Lung (tissue), 12 donors: ENCODE results near the gene LRSAM1. TPM values are rescaled to one million over a fixed set of nuclear protein-coding genes. Genes with fewer than 3 reads are reported as not detected.

Source experiments
- ATAC-seq: fragments of 200-7000 bp; cut with Tn5 transposase; one replicate; pipeline ENCODE4 v1.9.1; 2020; ENCODE audit warnings: moderate number of reproducible peaks; ENCODE audit not compliant: insufficient read depth, low FRiP score
- DNase-seq, 3 donors: peaks; one replicate each; pipeline ENCODE4 v3.0.0-alpha.2; 2013 to 2017
- H3K27ac ChIP-seq, 2 donors: one replicate each; pipeline ENCODE4 v1.5.1; 2013; ENCODE audit warnings: mild to moderate bottlenecking in 2 of 2, moderate library complexity in 2 of 2, control low read depth in 1 of 2, inconsistent platforms in 1 of 2, low read depth in 1 of 2, low read length in 1 of 2
- H3K27me3 ChIP-seq, 3 donors: one replicate each; pipeline ENCODE4 v1.5.1; 2013; ENCODE audit warnings: low read length in 2 of 3; ENCODE audit not compliant: control insufficient read depth in 3 of 3, insufficient read depth in 3 of 3
- H3K36me3 ChIP-seq, 4 donors: one replicate each; pipeline ENCODE4 v1.5.1; 2013; ENCODE audit warnings: low read length in 4 of 4, mild to moderate bottlenecking in 1 of 4, moderate library complexity in 1 of 4; ENCODE audit not compliant: control insufficient read depth in 4 of 4, insufficient read depth in 4 of 4
- H3K4me1 ChIP-seq, 5 donors: one replicate each; pipeline ENCODE4 v1.5.1; 2013; ENCODE audit warnings: low read length in 5 of 5, mild to moderate bottlenecking in 2 of 5, moderate library complexity in 1 of 5; ENCODE audit not compliant: control insufficient read depth in 5 of 5, insufficient read depth in 5 of 5
- H3K4me3 ChIP-seq: one replicate; pipeline ENCODE4 v1.5.1; 2013; ENCODE audit warnings: mild to moderate bottlenecking, control low read depth, moderate library complexity
- H3K9ac ChIP-seq, 2 donors: one replicate each; pipeline ENCODE4 v1.5.1; 2013; ENCODE audit warnings: low read length in 2 of 2, control low read depth in 1 of 2; ENCODE audit not compliant: insufficient read depth in 1 of 2
- H3K9me3 ChIP-seq, 4 donors: one replicate each; pipeline ENCODE4 v1.5.1; 2013; ENCODE audit warnings: low read length in 3 of 4, mild to moderate bottlenecking in 1 of 4, moderate library complexity in 1 of 4; ENCODE audit not compliant: control insufficient read depth in 4 of 4, insufficient read depth in 3 of 4
- WGBS, 2 donors: extraction: QIAGEN DNeasy Blood & Tissue Kit; methylation state at CpG; one replicate each; pipeline ENCODE4 v1.1.7; 2013; 5-methylcytosine and 5-hydroxymethylcytosine counted together
- polyA plus RNA-seq, 2 donors: library from polyadenylated mRNA; stranded (reverse); fragments of 200-250 nt; gene quantifications; one replicate each; pipeline ENCODE4 v1.2.1, GENCODE V29; 2013
- total RNA-seq, 2 donors: library from RNA; depleted of rRNA in 1 of 2; stranded (reverse); fragments of >200 nt in 1 of 2; gene quantifications; one replicate each; pipeline ENCODE4 v1.2.1, GENCODE V29; 2014 to 2021
- TF ChIP-seq, protein P1 (sequence below): IDR thresholded peaks from 2 replicates; pipeline ENCODE4 v1.5.1; 2012; ENCODE audit warnings: mild to moderate bottlenecking; ENCODE audit errors: control extremely low read depth, extremely low read depth
- donor health status: control.
- donor health status: control.
- donor health status: Bipolar disorder and iron deficiency.
- donor health status: healthy.
- donor health status: DM: yes; HTN: yes; CAD: no.

The LRSAM1 gene
- total and polyA plus RNA-seq, 4 donors = 13.5 to 24.5 (median 18.0) TPM

DNA sequence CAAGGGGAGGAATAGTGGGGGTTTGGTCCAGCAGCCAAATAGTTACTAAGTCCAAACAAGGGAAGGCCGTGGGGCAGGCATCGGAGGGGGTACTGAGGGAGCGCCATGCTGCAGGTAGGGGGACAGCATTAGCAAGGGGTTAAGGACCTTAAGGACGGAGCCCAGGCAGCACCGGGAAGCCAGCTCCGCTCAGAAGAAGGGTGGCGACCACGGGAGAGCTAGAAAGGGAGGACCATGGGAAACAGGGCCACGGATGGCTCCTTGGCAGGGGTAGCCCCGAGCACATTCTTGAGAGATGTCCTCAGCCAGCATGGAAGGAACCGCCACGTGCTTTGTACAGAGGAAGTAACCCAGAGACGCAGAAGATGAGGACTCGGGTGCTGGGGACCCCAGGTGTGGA, 84.5 kb downstream of the LRSAM1 start:
- Histone ChIP-seq H3K4me3 (no peak overlapping the region), H3K27ac (peak overlapping the region in 1 of 2 donors; percentile 61), H3K27me3 (no peaks in the 10 kb centered on the region), H3K9me3 (no peaks in the 10 kb centered on the region), H3K9ac (no peak overlapping the region), H3K4me1 (peaks cover 0 to 44% (median 10%) of the 10 kb centered on the region in 5 donors), H3K36me3 (peaks cover 0 to 14% (median 0%) of the 10 kb centered on the region in 4 donors)
- DNase-seq = no peak
- no peak for ATAC-seq
- 56 to 65% methylated on average over 14 of the region's 14 CpGs for WGBS, 2 donors
- TF ChIP-seq, protein P1, sequence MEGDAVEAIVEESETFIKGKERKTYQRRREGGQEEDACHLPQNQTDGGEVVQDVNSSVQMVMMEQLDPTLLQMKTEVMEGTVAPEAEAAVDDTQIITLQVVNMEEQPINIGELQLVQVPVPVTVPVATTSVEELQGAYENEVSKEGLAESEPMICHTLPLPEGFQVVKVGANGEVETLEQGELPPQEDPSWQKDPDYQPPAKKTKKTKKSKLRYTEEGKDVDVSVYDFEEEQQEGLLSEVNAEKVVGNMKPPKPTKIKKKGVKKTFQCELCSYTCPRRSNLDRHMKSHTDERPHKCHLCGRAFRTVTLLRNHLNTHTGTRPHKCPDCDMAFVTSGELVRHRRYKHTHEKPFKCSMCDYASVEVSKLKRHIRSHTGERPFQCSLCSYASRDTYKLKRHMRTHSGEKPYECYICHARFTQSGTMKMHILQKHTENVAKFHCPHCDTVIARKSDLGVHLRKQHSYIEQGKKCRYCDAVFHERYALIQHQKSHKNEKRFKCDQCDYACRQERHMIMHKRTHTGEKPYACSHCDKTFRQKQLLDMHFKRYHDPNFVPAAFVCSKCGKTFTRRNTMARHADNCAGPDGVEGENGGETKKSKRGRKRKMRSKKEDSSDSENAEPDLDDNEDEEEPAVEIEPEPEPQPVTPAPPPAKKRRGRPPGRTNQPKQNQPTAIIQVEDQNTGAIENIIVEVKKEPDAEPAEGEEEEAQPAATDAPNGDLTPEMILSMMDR = no peak

GRCh38 chr9:127536499-127536898, 85.2 kb downstream of the LRSAM1 start:
- Histone ChIP-seq H3K27ac (peak overlapping the region in 1 of 2 donors; percentile 61), H3K4me3 (no peak overlapping the region), H3K36me3 (peaks cover 0 to 13% (median 0%) of the 10 kb centered on the region in 4 donors), H3K9me3 (no peaks in the 10 kb centered on the region), H3K4me1 (peaks cover 0 to 50% (median 10%) of the 10 kb centered on the region in 5 donors), H3K27me3 (no peaks in the 10 kb centered on the region), H3K9ac (no peak overlapping the region)
- ATAC-seq (no peak), DNase-seq (no peak)
- TF ChIP-seq, protein P1 = no peak
- 78 to 79% methylated on average over 8 of the region's 8 CpGs for WGBS, 2 donors

DNA sequence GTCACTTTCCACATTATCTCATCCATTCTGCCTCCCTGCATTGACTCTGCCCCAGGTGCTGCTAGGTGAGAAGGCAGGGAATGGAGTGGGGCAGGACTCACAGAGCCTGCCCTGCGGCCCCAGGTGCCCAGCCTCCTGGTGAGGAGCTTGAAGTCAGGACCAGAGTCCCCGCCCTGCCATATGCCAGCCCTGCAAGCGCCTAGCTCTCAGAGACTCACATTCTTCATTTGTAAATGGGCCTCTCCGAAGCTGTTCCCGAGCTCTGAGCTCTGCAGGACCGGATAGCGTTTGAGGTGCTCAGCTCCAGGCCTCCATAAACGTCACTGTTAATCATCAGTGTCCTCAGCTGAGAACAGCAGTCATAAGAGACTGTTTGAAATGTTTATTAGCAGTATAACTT, 85.7 kb downstream of the LRSAM1 start:
- ATAC-seq (no peak), DNase-seq (no peak)
- H3K4me3 ChIP-seq = no peak overlapping the region
- TF ChIP-seq, protein P1 = no peak
- H3K9me3 ChIP-seq = no peaks in the 10 kb centered on the region
- peaks cover 0 to 12% (median 0%) of the 10 kb centered on the region in 4 donors for H3K36me3 ChIP-seq
- no peak overlapping the region for H3K9ac ChIP-seq
- peak overlapping the region in 1 of 2 donors; percentile 61 for H3K27ac ChIP-seq
- WGBS, 2 donors = 66 to 72% methylated on average over 8 of the region's 8 CpGs
- peaks cover 0 to 53% (median 14%) of the 10 kb centered on the region in 5 donors for H3K4me1 ChIP-seq
- no peaks in the 10 kb centered on the region for H3K27me3 ChIP-seq

- Histone ChIP-seq H3K4me1 (peaks cover 0 to 58% (median 20%) of the 10 kb centered on the region in 5 donors), H3K27me3 (no peaks in the 10 kb centered on the region), H3K27ac (peak overlapping the region in 1 of 2 donors; percentile 65), H3K9me3 (no peaks in the 10 kb centered on the region), H3K4me3 (no peak overlapping the region), H3K9ac (no peak overlapping the region), H3K36me3 (peaks cover 0 to 12% (median 0%) of the 10 kb centered on the region in 4 donors)
- 72 to 88% methylated on average over 3 of the region's 3 CpGs for WGBS, 2 donors
- TF ChIP-seq, protein P1 = no peak
- ATAC-seq = no peak
- no peak for DNase-seq
Measured at GRCh38 chr9:127537792-127538191, 86.5 kb downstream of the LRSAM1 start.
